MM.1S (cell line): ENCODE data around the gene SHF.

ENCODE experiments used
- DNase-seq: peaks from one replicate; pipeline ENCODE4 v3.0.0-alpha.2; 2015
- H2AFZ ChIP-seq: fragments of 300-600 bp; sonication (generic); 2 replicates; pipeline ENCODE4 v1.6.0; 2016; ENCODE audit warnings: antibody characterized with exemption, low read length
- H3F3A ChIP-seq: fragments of 300-600 bp; sonication (generic); 2 replicates; pipeline ENCODE4 v1.6.1; 2016; ENCODE audit warnings: mild to moderate bottlenecking, antibody characterized with exemption, low read length, moderate library complexity, mixed read lengths; ENCODE audit not compliant: insufficient read depth
- H3K27ac ChIP-seq: fragments of 300-600 bp; sonication (generic); 2 replicates; pipeline ENCODE4 v1.5.1; 2016; ENCODE audit warnings: mild to moderate bottlenecking, low read length
- H3K27me3 ChIP-seq: fragments of 300-600 bp; sonication (generic); replicated peaks from 2 replicates; pipeline ENCODE4 v1.6.0; 2016; ENCODE audit warnings: low read length; ENCODE audit not compliant: insufficient read depth
- H3K36me3 ChIP-seq: fragments of 300-600 bp; sonication (generic); replicated peaks from 2 replicates; pipeline ENCODE4 v1.6.1; 2016; ENCODE audit warnings: mild to moderate bottlenecking, low read length, mixed read lengths; ENCODE audit not compliant: insufficient read depth
- H3K4me1 ChIP-seq: fragments of 300-600 bp; sonication (generic); 2 replicates; pipeline ENCODE4 v1.6.1; 2016; ENCODE audit warnings: low read length, mixed read lengths
- H3K4me2 ChIP-seq: fragments of 300-600 bp; sonication (generic); 2 replicates; pipeline ENCODE4 v1.6.0; 2016; ENCODE audit warnings: low read depth, low read length
- H3K4me3 ChIP-seq: fragments of 300-600 bp; sonication (generic); 2 replicates; pipeline ENCODE4 v1.5.1; 2016; ENCODE audit warnings: low read length, mixed read lengths
- H3K79me2 ChIP-seq: fragments of 300-600 bp; sonication (generic); 2 replicates; pipeline ENCODE4 v1.6.1; 2016; ENCODE audit warnings: mixed run types, low read length, mixed read lengths
- H3K9ac ChIP-seq: fragments of 300-600 bp; sonication (generic); 2 replicates; pipeline ENCODE4 v1.6.1; 2016; ENCODE audit warnings: low read length, mixed read lengths
- H3K9me2 ChIP-seq: fragments of 300-600 bp; sonication (generic); replicated peaks from 2 replicates; pipeline ENCODE4 v1.6.1; 2016; ENCODE audit warnings: mild to moderate bottlenecking, low read length, mixed read lengths; ENCODE audit not compliant: insufficient read depth
- H3K9me3 ChIP-seq: fragments of 300-600 bp; sonication (generic); replicated peaks from 2 replicates; pipeline ENCODE4 v1.6.1; 2016; ENCODE audit warnings: mild to moderate bottlenecking, low read length, mixed read lengths; ENCODE audit not compliant: insufficient read depth
- H4K20me1 ChIP-seq: fragments of 300-600 bp; sonication (generic); 2 replicates; pipeline ENCODE4 v1.6.1; 2016; ENCODE audit warnings: mild to moderate bottlenecking, low read length, moderate library complexity, mixed read lengths; ENCODE audit not compliant: insufficient read depth
- CTCF ChIP-seq: fragments of 300-600 bp; sonication (generic); IDR thresholded peaks from 2 replicates; pipeline ENCODE4 v1.5.1; 2016; ENCODE audit warnings: antibody characterized with exemption, low read length, mixed read lengths
- EZH2 ChIP-seq: fragments of 300-600 bp; sonication (generic); optimal IDR thresholded peaks from 2 replicates; pipeline ENCODE3; 2017; ENCODE audit warnings: low read depth, mild to moderate bottlenecking, antibody characterized with exemption, low read length, mixed read lengths
- EZH2phosphoT487 ChIP-seq: fragments of 300-600 bp; sonication (generic); IDR thresholded peaks from 2 replicates; pipeline ENCODE4 v1.6.1; 2018; ENCODE audit warnings: antibody characterized with exemption, low read length

The SHF gene

GRCh38 chr15:45169608-45170480 lies 17.9 kb downstream of the SHF start:
- no peak overlapping the region for H3K4me3 ChIP-seq
- no peak overlapping the region for H3K4me2 ChIP-seq
- no peaks in the 10 kb centered on the region for H3K27me3 ChIP-seq
- H4K20me1 ChIP-seq = no peaks in the 10 kb centered on the region
- no peak overlapping the region for H3K27ac ChIP-seq
- TF ChIP-seq CTCF = no peak
- TF ChIP-seq EZH2phosphoT487 = no peak
- TF ChIP-seq EZH2 = no peak
- H3K9me2 ChIP-seq = no peaks in the 10 kb centered on the region
- no peaks in the 10 kb centered on the region for H3K9me3 ChIP-seq
- no peak overlapping the region for H2AFZ ChIP-seq
- H3F3A ChIP-seq = peaks cover 3% of the 10 kb centered on the region; the same call in 1 of the 2 replicates
- DNase-seq = no peak
- H3K4me1 ChIP-seq = no peaks in the 10 kb centered on the region
- H3K36me3 ChIP-seq = no peaks in the 10 kb centered on the region
- H3K79me2 ChIP-seq = peaks cover 3% of the 10 kb centered on the region; the same call in 1 of the 2 replicates
- H3K9ac ChIP-seq = no peak overlapping the region

GRCh38 chr15:45168751-45169551 lies 18.8 kb downstream of the SHF start:
- Histone ChIP-seq H3K9ac (no peak overlapping the region), H3K27ac (no peak overlapping the region)
- TF ChIP-seq EZH2 = no peak
- TF ChIP-seq EZH2phosphoT487 = no peak
- TF ChIP-seq CTCF = no peak

GRCh38 chr15:45168286-45168685 lies 19.5 kb downstream of the SHF start:
- Histone ChIP-seq H3K79me2 (peaks cover 3% of the 10 kb centered on the region; the same call in 1 of the 2 replicates), H3K27me3 (no peaks in the 10 kb centered on the region), H3K9me2 (no peaks in the 10 kb centered on the region), H3K9me3 (no peaks in the 10 kb centered on the region), H4K20me1 (no peaks in the 10 kb centered on the region), H3K9ac (no peak overlapping the region), H3K27ac (no peak overlapping the region), H3K36me3 (no peaks in the 10 kb centered on the region), H2AFZ (no peak overlapping the region), H3K4me3 (no peak overlapping the region), H3F3A (peaks cover 3% of the 10 kb centered on the region; the same call in 1 of the 2 replicates), H3K4me2 (no peak overlapping the region), H3K4me1 (no peaks in the 10 kb centered on the region)
- DNase-seq = no peak
- TF ChIP-seq EZH2 = no peak
- TF ChIP-seq CTCF = no peak
- TF ChIP-seq EZH2phosphoT487 = no peak

More at GRCh38 chr15:45168751-45169551, 18.8 kb downstream of the SHF start:
- H3K4me1 ChIP-seq = no peaks in the 10 kb centered on the region
- H3K4me2 ChIP-seq = no peak overlapping the region
- H3K9me2 ChIP-seq = no peaks in the 10 kb centered on the region
- H2AFZ ChIP-seq = no peak overlapping the region
- H3K27me3 ChIP-seq = no peaks in the 10 kb centered on the region
- H4K20me1 ChIP-seq = no peaks in the 10 kb centered on the region
- H3F3A ChIP-seq = peaks cover 3% of the 10 kb centered on the region; the same call in 1 of the 2 replicates
- H3K9me3 ChIP-seq = no peaks in the 10 kb centered on the region
- H3K79me2 ChIP-seq = peaks cover 3% of the 10 kb centered on the region; the same call in 1 of the 2 replicates
- no peak for DNase-seq
- no peak overlapping the region for H3K4me3 ChIP-seq
- H3K36me3 ChIP-seq = no peaks in the 10 kb centered on the region
